Right forelimb (tissue), 1 donor: ENCODE data around the gene MAGI2.

Source experiments
- DNase-seq: peaks from one replicate; pipeline ENCODE4 v3.0.0-alpha.2; 2018

Gene MAGI2

DNA sequence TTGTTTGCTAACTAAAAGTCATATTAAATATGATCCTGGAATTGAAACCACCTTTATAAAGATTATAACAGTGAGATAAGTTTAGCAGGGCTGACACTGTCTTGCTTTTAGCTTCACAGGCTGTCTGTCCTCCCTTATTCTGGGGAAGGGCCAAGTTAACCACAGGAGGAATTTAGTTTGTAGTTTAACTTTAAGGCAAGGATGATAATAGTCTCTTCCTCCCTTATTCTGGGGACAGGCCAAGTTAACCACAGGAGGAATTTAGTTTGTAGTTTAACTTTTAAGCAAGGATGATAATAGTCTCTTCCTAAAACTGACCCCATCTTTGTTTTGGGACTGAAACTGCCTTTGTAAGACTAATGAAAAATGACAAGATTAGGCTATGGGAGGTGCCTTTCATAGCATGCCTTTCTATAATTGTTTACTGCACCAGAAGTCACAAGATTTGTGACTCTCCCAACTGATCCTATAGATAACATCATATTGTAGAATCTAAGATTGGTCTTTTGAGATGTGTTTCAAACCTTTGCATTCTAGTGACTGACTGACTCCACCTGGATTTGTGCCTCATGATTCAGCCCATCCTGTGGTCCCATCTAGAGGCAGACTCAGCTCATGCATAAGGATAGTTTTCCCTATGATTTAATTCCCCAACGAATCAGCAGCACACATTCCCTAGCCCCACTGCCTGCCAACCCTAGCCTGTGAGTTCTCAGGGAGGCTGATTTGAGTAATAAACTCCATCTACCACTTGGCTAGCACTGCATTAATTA is 212.0 kb downstream of the MAGI2 start:
- no peak for DNase-seq

- DNase-seq, result no peak
These were observed 213.1 kb downstream of the MAGI2 start for GRCh38 chr7:79240413-79240812.

DNA sequence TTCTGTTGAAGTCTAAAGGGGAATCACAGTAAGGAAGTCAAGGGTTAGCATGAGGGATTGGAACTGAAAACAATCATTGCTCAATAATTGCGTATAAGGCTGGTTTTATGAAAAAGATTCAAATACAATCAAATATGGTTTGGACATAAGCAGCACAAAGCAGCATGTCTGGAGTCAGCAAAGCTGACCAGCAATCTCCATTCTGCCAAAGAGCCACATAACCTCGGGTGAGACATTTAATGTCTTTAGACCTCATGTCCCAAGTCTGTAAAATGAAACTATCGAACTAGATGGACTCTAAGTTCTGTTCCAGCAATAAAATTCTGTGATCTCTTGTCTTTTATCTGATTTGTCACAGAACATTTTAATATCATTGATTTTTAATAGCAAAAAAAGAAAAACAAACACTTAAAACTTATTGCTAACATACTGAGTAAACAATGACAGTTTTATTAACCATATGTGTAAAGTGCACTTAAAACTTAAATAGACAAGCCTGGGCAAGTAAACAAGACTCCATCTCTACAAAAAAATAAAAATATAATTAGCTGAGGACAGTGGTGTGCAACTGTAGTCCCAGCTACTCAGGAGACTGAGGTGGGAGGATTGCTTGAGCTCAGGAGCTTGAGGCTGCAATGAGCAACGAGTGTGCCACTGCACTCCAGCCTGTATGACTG is 217.0 kb downstream of the MAGI2 start:
- DNase-seq, result no peak

DNA sequence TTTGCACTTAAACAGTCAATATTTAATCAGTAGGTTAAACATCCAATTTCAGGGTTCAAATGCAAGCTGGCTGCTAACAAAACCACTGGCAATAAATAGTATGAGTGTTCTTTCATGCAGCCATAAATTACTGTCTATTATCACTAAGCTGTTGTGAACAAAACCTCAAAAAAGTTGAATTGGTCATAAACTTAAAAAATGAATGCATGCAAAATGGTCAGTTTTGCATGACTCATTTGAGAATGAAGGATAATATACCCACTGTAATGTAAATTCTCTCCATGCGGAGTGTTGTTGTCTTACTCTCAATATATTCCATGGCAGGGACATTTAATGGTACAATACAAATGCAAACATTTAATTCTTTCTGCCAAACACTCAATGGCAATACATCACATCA is 226.4 kb downstream of the MAGI2 start:
- DNase-seq, result no peak

DNA sequence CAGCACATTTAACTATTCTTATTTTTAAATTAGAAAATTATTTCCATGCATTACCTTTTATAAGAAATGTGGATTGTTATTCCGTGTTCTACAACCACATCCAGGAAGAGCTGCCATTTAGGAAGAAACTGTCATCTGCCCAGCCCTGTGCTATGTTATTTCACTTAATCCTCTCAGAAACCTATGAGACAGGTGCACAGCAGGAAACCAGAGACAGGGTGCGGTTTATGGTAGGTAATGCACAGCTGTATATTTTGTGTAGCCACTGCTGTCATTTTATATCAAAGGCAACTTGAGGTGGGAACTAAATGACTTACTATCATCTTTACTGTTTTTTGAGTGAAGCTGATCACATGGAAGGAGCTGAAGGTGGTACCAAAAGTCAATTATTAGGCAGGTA is 232.3 kb downstream of the MAGI2 start:
- no peak for DNase-seq

DNA sequence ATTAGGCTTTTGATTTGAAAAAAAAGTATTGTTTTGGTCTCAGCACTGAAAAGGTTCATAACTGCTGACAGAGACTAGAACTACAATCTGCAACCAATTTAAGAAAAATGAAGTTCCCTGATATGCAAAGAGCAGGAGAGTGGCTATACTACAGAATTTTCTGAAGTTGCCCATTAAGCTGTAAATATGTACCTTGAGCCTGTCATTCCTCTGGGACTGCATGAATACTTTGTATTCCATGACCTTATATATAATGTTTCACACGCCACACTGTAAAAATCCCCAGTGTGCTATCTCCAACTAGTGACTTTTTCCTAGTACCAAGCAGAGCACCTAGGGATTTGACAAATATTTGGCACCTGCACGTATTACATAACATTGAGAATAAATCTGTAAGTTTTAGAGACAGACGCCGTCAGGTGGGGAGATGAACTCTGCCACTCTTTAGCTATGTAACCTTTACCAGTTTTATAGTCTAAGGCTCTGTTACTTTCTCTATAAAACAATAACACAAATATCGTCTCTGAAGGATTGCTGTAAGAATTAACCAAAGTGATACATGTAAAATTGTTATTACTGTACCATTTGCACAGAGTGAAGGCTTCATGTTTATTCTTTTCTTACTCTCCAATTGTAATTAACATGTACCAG is 235.4 kb downstream of the MAGI2 start:
- DNase-seq, result no peak

GRCh38 chr7:79217468-79217867 is 236.0 kb downstream of the MAGI2 start:
- no peak for DNase-seq

- DNase-seq, result no peak
These were observed 237.2 kb downstream of the MAGI2 start for GRCh38 chr7:79216236-79216635.

- DNase-seq, result no peak
These were observed 241.1 kb downstream of the MAGI2 start for GRCh38 chr7:79212334-79212733.

GRCh38 chr7:79211724-79212123 is 241.7 kb downstream of the MAGI2 start:
- no peak for DNase-seq

GRCh38 chr7:79199961-79200360 is 253.5 kb downstream of the MAGI2 start:
- DNase-seq, result no peak

- DNase-seq, result no peak
These were observed 254.2 kb downstream of the MAGI2 start for GRCh38 chr7:79199266-79199665.

- DNase-seq, result no peak
These were observed 267.9 kb downstream of the MAGI2 start for GRCh38 chr7:79185605-79186004.

DNA sequence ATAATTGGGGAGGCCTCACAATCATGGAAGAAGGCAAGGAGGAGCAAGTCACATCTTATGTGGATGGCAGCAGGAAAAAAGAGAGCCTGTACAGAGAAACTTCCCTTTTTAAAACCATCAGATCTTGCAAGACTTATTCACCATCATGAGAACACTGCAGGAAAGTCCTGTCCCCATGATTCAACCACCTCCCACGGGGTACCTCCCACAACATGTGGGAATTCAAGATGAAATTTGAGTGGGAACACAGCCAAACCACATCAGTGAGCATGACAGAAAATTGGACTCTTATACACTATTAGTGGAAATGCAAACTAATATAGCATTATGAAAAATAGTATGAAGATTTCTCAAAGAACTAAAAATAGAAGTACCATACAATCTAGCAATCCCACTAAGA is 271.2 kb downstream of the MAGI2 start:
- DNase-seq, result no peak

GRCh38 chr7:79180533-79180932 is 272.9 kb downstream of the MAGI2 start:
- DNase-seq, result no peak

DNA sequence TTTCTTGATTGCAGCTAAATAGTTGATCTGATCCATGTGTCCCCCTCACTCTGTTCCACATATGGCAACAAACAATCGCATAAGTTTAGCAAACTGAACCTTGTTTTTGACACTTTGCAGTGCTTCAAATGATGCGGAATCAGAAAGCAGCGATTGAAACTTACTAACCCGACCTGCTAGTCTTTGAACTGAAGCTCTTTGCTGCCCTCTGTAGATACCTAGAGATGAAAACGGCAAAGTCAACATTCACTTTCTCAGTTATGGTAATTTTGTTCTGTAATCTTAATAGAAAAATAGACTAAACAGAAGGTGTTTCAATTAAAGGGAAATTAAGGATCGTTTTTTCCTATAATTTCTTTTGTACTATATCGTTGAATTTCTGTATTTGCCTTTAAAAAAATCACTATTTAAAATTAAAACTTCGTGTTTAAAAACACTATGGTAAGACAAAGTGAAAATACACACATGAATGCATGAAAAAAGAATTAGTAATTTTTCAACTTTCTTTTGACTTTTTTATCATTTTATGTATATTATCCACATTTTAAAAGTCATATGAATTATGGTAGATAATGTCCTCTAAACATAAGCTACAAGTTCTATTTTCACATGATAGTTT is 276.5 kb downstream of the MAGI2 start:
- DNase-seq, result no peak

GRCh38 chr7:79175374-79175773 is 278.1 kb downstream of the MAGI2 start:
- DNase-seq, result no peak

- DNase-seq, result no peak
These were observed 288.2 kb downstream of the MAGI2 start for GRCh38 chr7:79165225-79165624.

DNA sequence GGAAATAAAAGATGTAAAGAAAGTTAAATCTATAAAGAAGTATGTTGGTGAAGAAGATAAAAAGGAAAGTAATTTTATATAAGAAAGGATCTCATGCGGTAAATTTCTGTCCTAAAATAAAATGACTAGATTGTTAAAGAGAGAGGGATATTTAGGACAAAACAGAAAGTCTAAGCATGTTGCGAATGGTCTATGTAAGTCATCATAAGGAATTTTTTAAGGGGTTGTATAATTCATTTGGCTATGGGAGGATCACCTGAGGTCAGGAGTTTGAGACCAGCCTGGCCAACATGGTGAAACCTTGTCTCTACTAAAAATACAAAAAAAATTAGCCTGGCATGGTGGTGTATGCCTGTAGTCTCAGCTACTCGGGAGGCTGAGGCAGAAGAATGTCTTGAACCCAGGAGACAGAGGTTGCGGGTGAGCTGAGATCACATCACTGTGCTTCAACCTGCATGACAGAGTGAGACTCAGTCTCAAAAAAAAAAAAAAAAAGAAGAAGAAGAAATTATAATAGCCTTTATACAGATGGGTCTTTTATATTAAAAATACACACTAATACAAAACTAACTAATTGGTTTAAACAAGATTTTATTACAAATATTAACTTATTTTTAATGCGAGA is 294.3 kb downstream of the MAGI2 start:
- DNase-seq, result no peak

GRCh38 chr7:79157281-79157680 is 296.2 kb downstream of the MAGI2 start:
- no peak for DNase-seq

DNA sequence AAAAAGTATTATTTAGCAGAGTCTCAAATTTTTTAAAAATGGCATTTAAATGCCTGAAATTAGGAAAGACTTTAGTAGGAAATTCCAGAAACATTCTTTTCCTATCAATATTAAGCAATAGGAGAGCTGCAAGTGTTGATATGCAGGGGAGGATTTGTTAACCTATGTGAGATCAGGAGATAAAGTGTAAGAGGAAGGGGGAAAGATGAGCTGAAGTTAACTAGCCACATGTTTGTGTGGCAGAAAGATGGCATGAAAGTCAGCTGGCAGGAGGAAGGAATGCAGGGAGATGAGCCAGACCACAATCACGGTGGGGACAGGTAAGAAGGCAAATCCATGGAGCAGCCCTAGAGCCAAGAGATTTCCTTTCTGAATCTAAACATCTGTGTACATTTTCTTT is 303.6 kb downstream of the MAGI2 start:
- DNase-seq, result no peak

- no peak for DNase-seq
These were observed 310.8 kb downstream of the MAGI2 start for GRCh38 chr7:79142706-79143105.

DNA sequence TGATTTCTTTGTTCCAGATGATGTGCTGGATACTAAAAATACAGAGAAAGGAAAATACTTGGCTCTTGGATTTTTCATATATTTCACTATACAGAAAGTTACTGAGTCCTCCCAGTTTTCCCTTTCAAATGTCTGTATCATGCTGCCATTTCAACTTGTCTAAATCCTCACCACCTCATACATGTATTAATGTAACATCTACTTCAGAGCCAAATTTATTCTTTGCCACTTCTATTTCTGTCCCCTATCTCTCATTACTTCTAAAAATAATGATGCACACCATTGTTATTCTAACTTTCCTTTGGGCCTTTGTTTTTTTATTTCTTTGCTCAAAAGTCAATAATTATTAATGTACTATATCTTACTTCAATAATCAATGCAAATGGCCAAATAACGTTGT is 312.2 kb downstream of the MAGI2 start:
- no peak for DNase-seq
